Measurements from ENCODE around the gene SNX10. TPM values are rescaled to one million over a fixed set of nuclear protein-coding genes. Genes with fewer than 3 reads are reported as not detected.
A peak's percentile ranks its signal among the peaks of the same experiment; 100 is the strongest.

Gene SNX10
- total RNA-seq, 1 experiment from 2014 or later, result 7.9 TPM

DNA sequence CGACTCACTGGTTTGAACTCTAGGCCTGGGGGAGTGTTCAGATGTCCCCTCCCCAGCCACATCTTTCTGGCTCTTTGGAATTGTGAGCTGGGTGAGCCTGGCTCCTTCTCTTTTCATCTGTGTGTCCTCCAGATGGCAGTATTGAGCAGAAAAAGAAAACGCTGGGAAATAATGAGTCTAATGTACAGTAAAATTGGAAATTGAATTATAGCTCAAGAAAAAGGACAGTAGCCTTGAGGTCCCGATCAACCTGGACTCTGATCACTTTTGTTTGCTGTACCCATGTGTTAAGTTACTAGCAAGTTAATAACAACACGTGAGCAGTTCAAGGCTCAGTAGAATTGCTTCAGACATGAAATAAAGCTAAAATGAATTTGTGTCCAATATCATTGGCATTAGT lies 77.9 kb downstream of the SNX10 start:
- peak; percentile 82 for DNase-seq
- CTCF ChIA-PET, result interaction anchor here (0.5 to 2.8 kb wide), 30 partner anchors 29 to 960 kb away, joined by 3 to 83 read pairs (median 5); no protein-coding TSS in a partner anchor
- no peak overlapping the region for H3K4me2 ChIP-seq (ENCODE audit: low read length)

DNA sequence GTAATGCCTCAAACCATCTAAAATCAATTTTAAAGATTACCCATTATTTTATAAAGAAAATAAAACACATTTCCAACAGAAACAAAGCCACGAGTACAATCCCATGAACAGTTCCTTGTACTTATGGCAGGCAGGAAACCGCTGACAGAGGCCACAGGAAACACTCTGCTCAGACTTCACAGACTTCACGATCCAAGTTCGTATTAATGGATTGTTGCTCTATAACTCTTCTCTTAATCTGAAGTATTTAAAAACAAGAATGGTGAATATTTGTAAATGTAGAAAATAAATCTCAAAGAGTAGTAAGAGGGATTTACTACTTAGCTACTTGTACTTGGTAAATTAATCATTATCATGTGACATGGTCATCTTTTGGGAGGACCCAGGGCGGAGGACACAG lies 78.3 kb downstream of the SNX10 start:
- no peaks in the 10 kb centered on the region for H3F3A ChIP-seq (ENCODE audit: low read length, unreplicated experiment)
- no peak overlapping the region for H3K4me2 ChIP-seq (ENCODE audit: low read length)
- peaks cover 4% of the 10 kb centered on the region; the same call in 1 of the 2 replicates for H3K36me3 ChIP-seq (ENCODE audit: low read depth, low read length)
- TF ChIP-seq EZH2 (IDR thresholded peaks at IDR 0.05; ENCODE audit: low read length, unreplicated experiment), result no peak
- TF ChIP-seq, protein P1, sequence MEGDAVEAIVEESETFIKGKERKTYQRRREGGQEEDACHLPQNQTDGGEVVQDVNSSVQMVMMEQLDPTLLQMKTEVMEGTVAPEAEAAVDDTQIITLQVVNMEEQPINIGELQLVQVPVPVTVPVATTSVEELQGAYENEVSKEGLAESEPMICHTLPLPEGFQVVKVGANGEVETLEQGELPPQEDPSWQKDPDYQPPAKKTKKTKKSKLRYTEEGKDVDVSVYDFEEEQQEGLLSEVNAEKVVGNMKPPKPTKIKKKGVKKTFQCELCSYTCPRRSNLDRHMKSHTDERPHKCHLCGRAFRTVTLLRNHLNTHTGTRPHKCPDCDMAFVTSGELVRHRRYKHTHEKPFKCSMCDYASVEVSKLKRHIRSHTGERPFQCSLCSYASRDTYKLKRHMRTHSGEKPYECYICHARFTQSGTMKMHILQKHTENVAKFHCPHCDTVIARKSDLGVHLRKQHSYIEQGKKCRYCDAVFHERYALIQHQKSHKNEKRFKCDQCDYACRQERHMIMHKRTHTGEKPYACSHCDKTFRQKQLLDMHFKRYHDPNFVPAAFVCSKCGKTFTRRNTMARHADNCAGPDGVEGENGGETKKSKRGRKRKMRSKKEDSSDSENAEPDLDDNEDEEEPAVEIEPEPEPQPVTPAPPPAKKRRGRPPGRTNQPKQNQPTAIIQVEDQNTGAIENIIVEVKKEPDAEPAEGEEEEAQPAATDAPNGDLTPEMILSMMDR (conservative IDR thresholded peaks at IDR 0.05; ENCODE audit: low read depth, low read length), result no peak
- TF ChIP-seq EZH2phosphoT487 (IDR thresholded peaks at IDR 0.05; ENCODE audit: borderline replicate concordance, low read length), result no peak
- no TSS peak for BruUV-seq (replicated peaks)
- CTCF ChIA-PET, result interaction anchor here (0.5 to 2.8 kb wide), 29 partner anchors 28 to 960 kb away, joined by 3 to 83 read pairs (median 5); no protein-coding TSS in a partner anchor
- H3K4me1 ChIP-seq (ENCODE audit: insufficient read depth, low read length), result no peaks in the 10 kb centered on the region; the same call in 1 of the 2 replicates
- H3K27me3 ChIP-seq (ENCODE audit: low read length), result no peaks in the 10 kb centered on the region
- H3K27ac ChIP-seq (ENCODE audit: low read length), result no peak overlapping the region
- H2AFZ ChIP-seq (ENCODE audit: low read length), result peak overlapping the region; percentile 53; the same call in 1 of the 2 replicates
- intact Hi-C loops (cut with micrococcal nuclease), result no loop called here
- no peaks in the 10 kb centered on the region for H3K9me2 ChIP-seq (replicated peaks; ENCODE audit: low read length)
- DNase-seq, result no peak
- H3K79me2 ChIP-seq (ENCODE audit: low read length), result no peaks in the 10 kb centered on the region
- no peak overlapping the region for H3K9ac ChIP-seq (ENCODE audit: low read length)
- H4K20me1 ChIP-seq (ENCODE audit: low read length), result no peaks in the 10 kb centered on the region
- no peak overlapping the region for H3K4me3 ChIP-seq (ENCODE audit: low read length)
- POLR2A ChIA-PET (ENCODE audit: unreplicated experiment), result no interaction called here
- ATAC-seq, result no peak
- H3K9me3 ChIP-seq (ENCODE audit: low read length), result no peaks in the 10 kb centered on the region

More for the DNA sequence above, 77.9 kb downstream of the SNX10 start:
- intact Hi-C loops (cut with micrococcal nuclease), result loop anchor here (1.0 to 5.0 kb wide), 7 partner anchors 29 to 792 kb away; partner anchors contain the start of gene SKAP2
- Histone ChIP-seq H3K36me3 (ENCODE audit: low read depth, low read length) (peaks cover 4% of the 10 kb centered on the region; the same call in 1 of the 2 replicates), H3K9me3 (ENCODE audit: low read length) (no peaks in the 10 kb centered on the region), H3K27ac (ENCODE audit: low read length) (no peak overlapping the region), H3F3A (ENCODE audit: low read length, unreplicated experiment) (no peaks in the 10 kb centered on the region), H3K27me3 (ENCODE audit: low read length) (no peaks in the 10 kb centered on the region), H2AFZ (ENCODE audit: low read length) (peak overlapping the region; percentile 53; the same call in 1 of the 2 replicates), H3K79me2 (ENCODE audit: low read length) (no peaks in the 10 kb centered on the region), H3K9ac (ENCODE audit: low read length) (no peak overlapping the region), H3K9me2 (replicated peaks; ENCODE audit: low read length) (no peaks in the 10 kb centered on the region), H4K20me1 (ENCODE audit: low read length) (no peaks in the 10 kb centered on the region), H3K4me1 (ENCODE audit: insufficient read depth, low read length) (no peaks in the 10 kb centered on the region; the same call in 1 of the 2 replicates), H3K4me3 (ENCODE audit: low read length) (no peak overlapping the region)
- POLR2A ChIA-PET (ENCODE audit: unreplicated experiment), result no interaction called here
- TF ChIP-seq, protein P1 (conservative IDR thresholded peaks at IDR 0.05; ENCODE audit: low read depth, low read length), result peak; percentile 84
- TF ChIP-seq EZH2 (IDR thresholded peaks at IDR 0.05; ENCODE audit: low read length, unreplicated experiment), result no peak
- peak; percentile 72 for ATAC-seq
- no TSS peak for BruUV-seq (replicated peaks)

DNA sequence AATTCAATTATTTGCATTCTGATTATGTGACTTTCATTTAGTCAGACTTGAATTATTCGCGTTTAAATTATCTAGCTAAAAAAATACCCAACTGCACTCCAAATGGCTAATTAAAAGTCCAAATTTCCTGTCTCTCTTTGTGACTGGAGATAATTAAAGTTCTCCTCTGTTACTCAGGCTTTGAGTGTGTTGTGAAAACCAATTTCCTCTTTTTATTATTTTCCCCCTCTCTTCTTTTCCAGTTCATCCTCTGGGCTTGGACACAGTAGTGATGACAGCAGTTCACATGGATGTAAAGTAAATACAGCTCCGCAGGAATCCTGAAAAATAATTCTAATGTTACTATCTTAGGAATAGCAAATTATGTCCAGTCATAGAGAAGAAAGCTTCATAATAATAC lies 80.6 kb downstream of the SNX10 start:
- BruUV-seq (replicated peaks), result no TSS peak
- TF ChIP-seq, protein P1 (conservative IDR thresholded peaks at IDR 0.05; ENCODE audit: low read depth, low read length), result no peak
- no peak for TF ChIP-seq EZH2 (IDR thresholded peaks at IDR 0.05; ENCODE audit: low read length, unreplicated experiment)
- H3K36me3 ChIP-seq (ENCODE audit: low read depth, low read length), result peaks cover 4% of the 10 kb centered on the region; the same call in 1 of the 2 replicates
- no peak overlapping the region for H3K27ac ChIP-seq (ENCODE audit: low read length)
- H3K4me3 ChIP-seq (ENCODE audit: low read length), result no peak overlapping the region
- H3K9me2 ChIP-seq (replicated peaks; ENCODE audit: low read length), result no peaks in the 10 kb centered on the region
- no peaks in the 10 kb centered on the region for H3K9me3 ChIP-seq (ENCODE audit: low read length)
- H2AFZ ChIP-seq (ENCODE audit: low read length), result no peak overlapping the region
- no peaks in the 10 kb centered on the region for H3K27me3 ChIP-seq (ENCODE audit: low read length)
- no peaks in the 10 kb centered on the region for H3F3A ChIP-seq (ENCODE audit: low read length, unreplicated experiment)
- intact Hi-C loops (cut with micrococcal nuclease), result no loop called here
- H3K9ac ChIP-seq (ENCODE audit: low read length), result no peak overlapping the region
- CTCF ChIA-PET, result no interaction called here
- DNase-seq (no peak), ATAC-seq (no peak)
- H3K4me1 ChIP-seq (ENCODE audit: insufficient read depth, low read length), result no peaks in the 10 kb centered on the region
- no peaks in the 10 kb centered on the region for H3K79me2 ChIP-seq (ENCODE audit: low read length)
- no peaks in the 10 kb centered on the region for H4K20me1 ChIP-seq (ENCODE audit: low read length)
- POLR2A ChIA-PET (ENCODE audit: unreplicated experiment), result no interaction called here
- H3K4me2 ChIP-seq (ENCODE audit: low read length), result no peak overlapping the region

Measured in PC-3 (cell line).